CD14-positive monocyte (primary cell): ENCODE results near the gene EDARADD. TPM values are rescaled to one million over a fixed set of nuclear protein-coding genes. Genes with fewer than 3 reads are reported as not detected.
"Not testable (repeated sequence)": the region's sequence is repeated elsewhere in the genome, so short reads cannot be mapped to it uniquely, and the experiment has no call there.

Experiments
- DNase-seq, 3 donors: peaks; one replicate each; pipeline ENCODE4 v3.0.0-alpha.2; 2011 to 2022
- H2AFZ ChIP-seq: 2 replicates; pipeline ENCODE4 v1.6.0; 2012; ENCODE audit warnings: mild to moderate bottlenecking, low read depth, low read length, inconsistent platforms; ENCODE audit not compliant: insufficient read depth, poor library complexity, severe bottlenecking
- H3K27ac ChIP-seq, 2 donors: 1 replicate in 1 of 2; 2 replicates in 1 of 2; pipeline ENCODE4 v1.5.1; 2012 to 2013; ENCODE audit warnings: low read length in 2 of 2, control low read depth in 1 of 2, inconsistent platforms in 1 of 2, low read depth in 1 of 2, mild to moderate bottlenecking in 1 of 2
- H3K27me3 ChIP-seq, 2 donors: one replicate each; pipeline versions ENCODE4 v1.6.0 to v1.6.1; 2011 to 2013; ENCODE audit warnings: low read length in 2 of 2; ENCODE audit not compliant: control insufficient read depth in 2 of 2, insufficient read depth in 2 of 2
- H3K36me3 ChIP-seq, 2 donors: replicated peaks in 1 of 2; 1 replicate in 1 of 2; 2 replicates in 1 of 2; pipeline versions ENCODE4 v1.5.1 to v1.6.1; 2012 to 2013; ENCODE audit warnings: low read length in 2 of 2, control low read depth in 1 of 2, inconsistent platforms in 1 of 2, mild to moderate bottlenecking in 1 of 2; ENCODE audit not compliant: insufficient read depth in 2 of 2, control insufficient read depth in 1 of 2
- H3K4me1 ChIP-seq, 2 donors: 1 replicate in 1 of 2; 2 replicates in 1 of 2; pipeline versions ENCODE4 v1.5.1 to v1.6.1; 2012 to 2013; ENCODE audit warnings: low read length in 2 of 2, control low read depth in 1 of 2, inconsistent platforms in 1 of 2, mild to moderate bottlenecking in 1 of 2, moderate library complexity in 1 of 2; ENCODE audit not compliant: insufficient read depth in 2 of 2, control insufficient read depth in 1 of 2
- H3K4me2 ChIP-seq: replicated peaks from 2 replicates; pipeline ENCODE3; 2012; ENCODE audit warnings: low read length, moderate library complexity, mild to moderate bottlenecking; ENCODE audit not compliant: poor library complexity, severe bottlenecking; ENCODE audit errors: extremely low read depth
- H3K4me3 ChIP-seq, 3 experiments: fragments of 200-600 bp in 1 of 3; sonication (generic) in 1 of 3; replicated peaks in 1 of 3; 1 replicate in 2 of 3; 2 replicates in 1 of 3; pipeline ENCODE4 v1.5.1; 2011 to 2013; ENCODE audit warnings: low read length in 3 of 3, mild to moderate bottlenecking in 3 of 3, control low read depth in 2 of 3, low read depth in 2 of 3, inconsistent platforms in 1 of 3, moderate library complexity in 1 of 3
- H3K79me2 ChIP-seq: 2 replicates; pipeline ENCODE4 v1.6.0; 2012; ENCODE audit warnings: mild to moderate bottlenecking, control low read depth, inconsistent platforms, low read length, moderate library complexity; ENCODE audit not compliant: insufficient read depth
- H3K9ac ChIP-seq: 2 replicates; pipeline ENCODE4 v1.6.0; 2017; ENCODE audit warnings: low read length, mild to moderate bottlenecking; ENCODE audit not compliant: insufficient read depth, poor library complexity, severe bottlenecking
- H3K9me3 ChIP-seq, 2 donors: replicated peaks in 1 of 2; 1 replicate in 1 of 2; 2 replicates in 1 of 2; pipeline versions ENCODE4 v1.5.1 to v1.6.1; 2012 to 2013; ENCODE audit warnings: low read length in 2 of 2, control low read depth in 1 of 2; ENCODE audit not compliant: control insufficient read depth in 1 of 2, insufficient read depth in 1 of 2
- H4K20me1 ChIP-seq: 2 replicates; pipeline ENCODE4 v1.6.0; 2012; ENCODE audit warnings: mild to moderate bottlenecking, low read length, control low read depth, moderate library complexity; ENCODE audit not compliant: insufficient read depth
- H3K27ac Mint-ChIP-seq, 7 donors: one replicate each; pipeline ENCODE4 v1.8.0; 2020; ENCODE audit warnings: mild to moderate bottlenecking in 7 of 7, mixed read lengths in 7 of 7, moderate library complexity in 6 of 7, inconsistent platforms in 2 of 7
- H3K27me3 Mint-ChIP-seq, 3 donors: one replicate each; pipeline ENCODE4 v1.8.0; 2021 to 2022; ENCODE audit warnings: low read depth in 3 of 3, mild to moderate bottlenecking in 3 of 3, mixed read lengths in 3 of 3, moderate library complexity in 3 of 3, inconsistent platforms in 1 of 3
- H3K36me3 Mint-ChIP-seq, 2 donors: one replicate each; pipeline ENCODE4 v1.8.0; 2020; ENCODE audit warnings: mixed read lengths in 2 of 2, inconsistent platforms in 1 of 2, mild to moderate bottlenecking in 1 of 2
- H3K4me1 Mint-ChIP-seq: one replicate; pipeline ENCODE4 v1.8.0; 2020; ENCODE audit warnings: mild to moderate bottlenecking, mixed read lengths
- H3K4me3 Mint-ChIP-seq, 2 donors: one replicate each; pipeline ENCODE4 v1.8.0; 2020; ENCODE audit warnings: mild to moderate bottlenecking in 2 of 2, mixed read lengths in 2 of 2, moderate library complexity in 1 of 2
- H3K9me3 Mint-ChIP-seq, 7 donors: one replicate each; pipeline ENCODE4 v1.8.0; 2020 to 2022; ENCODE audit warnings: mixed read lengths in 7 of 7, mild to moderate bottlenecking in 6 of 7, moderate library complexity in 6 of 7, inconsistent platforms in 2 of 7
- CTCF ChIP-seq: fragments of 200-600 bp; IDR thresholded peaks from one replicate; pipeline ENCODE4 v1.8.0; 2022; ENCODE audit warnings: antibody characterized with exemption, mild to moderate bottlenecking
- WGBS: methylation state at CpG from one replicate; pipeline ENCODE4 v1.1.5; 2013; ENCODE audit warnings: missing lambda C conversion rate; ENCODE audit not compliant: insufficient coverage; 5-methylcytosine and 5-hydroxymethylcytosine counted together
- intact Hi-C, 2 donors: fragments of 100-400 bp; cut with micrococcal nuclease; formaldehyde crosslinking; loops; one replicate each; pipeline versions ENCODE4 v1.15.0 to v1.15.1; 2023
- polyA plus RNA-seq, 3 donors: library from polyadenylated mRNA; depleted of rRNA in 1 of 3; unstranded in 2 of 3; stranded (reverse) in 1 of 3; fragments of 300-500 nt in 2 of 3; fragments of >200 nt in 1 of 3; fragmentation: Illumina TruSeq in 2 of 3; gene quantifications; 1 replicate in 2 of 3; 2 replicates in 1 of 3; pipeline ENCODE4 v1.2.3, GENCODE V29; 2012 to 2021

The EDARADD gene
- polyA plus RNA-seq, 3 donors, result not detected

- peak overlapping the region in 1 of 3 experiments; percentile 57 for H3K4me3 ChIP-seq
- H3K9ac ChIP-seq, result peak overlapping the region; percentile 41
- H3K27me3 ChIP-seq, result no peaks in the 10 kb centered on the region
- TF ChIP-seq CTCF, result no peak
- no CpG with 5 or more reads among the region's 2 CpGs for WGBS
- no peaks in the 10 kb centered on the region for H3K79me2 ChIP-seq
- Mint-ChIP-seq H3K36me3 (no peaks in the 10 kb centered on the region), H3K27ac (peak overlapping the region in 3 of 7 donors; percentile 1 to 76 (median 73)), H3K27me3 (peaks cover 0 to 3% (median 1%) of the 10 kb centered on the region in 3 donors), H3K4me3 (peak overlapping the region in 1 of 2 donors; percentile 83), H3K9me3 (no peaks in the 10 kb centered on the region), H3K4me1 (peaks cover 11% of the 10 kb centered on the region)
- no peaks in the 10 kb centered on the region for H3K9me3 ChIP-seq
- peak overlapping the region; percentile 66 for H3K4me2 ChIP-seq
- intact Hi-C loops, result no loop called here
- H4K20me1 ChIP-seq, result no peaks in the 10 kb centered on the region
- peak overlapping the region; percentile 63 for H2AFZ ChIP-seq
- H3K4me1 ChIP-seq, result peaks cover 12 to 13% of the 10 kb centered on the region in 2 donors
- DNase-seq, result no peak
- H3K27ac ChIP-seq, result peak overlapping the region in 1 of 2 donors; percentile 42
- H3K36me3 ChIP-seq, result no peaks in the 10 kb centered on the region
Measured at GRCh38 chr1:236502579-236502971, 108.5 kb downstream of the EDARADD start.

GRCh38 chr1:236502972-236503639 lies 109.0 kb downstream of the EDARADD start:
- peak overlapping the region in 1 of 3 experiments; percentile 57 for H3K4me3 ChIP-seq
- peak overlapping the region; percentile 66 for H3K4me2 ChIP-seq
- peak overlapping the region; percentile 41 for H3K9ac ChIP-seq
- H2AFZ ChIP-seq, result peak overlapping the region; percentile 63
- no peaks in the 10 kb centered on the region for H3K36me3 ChIP-seq
- peak overlapping the region in 5 of 7 donors; percentile 59 to 77 (median 73) for H3K27ac Mint-ChIP-seq
- H3K27me3 ChIP-seq, result no peaks in the 10 kb centered on the region
- no peaks in the 10 kb centered on the region for H3K9me3 ChIP-seq
- H3K36me3 Mint-ChIP-seq, result no peaks in the 10 kb centered on the region
- no peaks in the 10 kb centered on the region for H3K9me3 Mint-ChIP-seq
- no peak for TF ChIP-seq CTCF
- peaks cover 11% of the 10 kb centered on the region for H3K4me1 Mint-ChIP-seq
- H3K27ac ChIP-seq, result peak overlapping the region; percentile 31 to 42
- DNase-seq, result peak; percentile 65 to 79 (median 66)
- peak overlapping the region; percentile 65 to 83 for H3K4me3 Mint-ChIP-seq
- H4K20me1 ChIP-seq, result no peaks in the 10 kb centered on the region
- peaks cover 12 to 13% of the 10 kb centered on the region in 2 donors for H3K4me1 ChIP-seq
- no peaks in the 10 kb centered on the region for H3K79me2 ChIP-seq
- 24% methylated on average over 9 of the region's 15 CpGs for WGBS
- intact Hi-C loops, result no loop called here
- peaks cover 0 to 3% (median 3%) of the 10 kb centered on the region in 3 donors for H3K27me3 Mint-ChIP-seq

DNA sequence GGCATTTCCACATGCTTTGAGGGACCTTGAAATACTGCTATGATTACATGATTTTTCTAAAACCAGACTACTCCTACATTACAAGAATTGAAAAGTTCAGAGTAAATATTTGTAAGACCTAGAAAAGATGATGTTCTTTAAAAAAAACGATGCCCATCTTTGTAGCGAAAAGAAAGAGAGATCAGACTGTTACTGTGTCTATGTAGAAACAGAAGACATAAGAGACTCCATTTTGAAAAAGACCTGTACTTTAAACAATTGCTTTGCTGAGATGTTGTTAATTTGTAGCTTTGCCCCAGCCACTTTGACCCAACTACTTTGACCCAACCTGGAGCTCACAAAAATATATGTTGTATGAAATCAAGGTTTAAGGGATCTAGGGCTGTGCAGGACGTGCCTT lies 110.3 kb downstream of the EDARADD start:
- H3K4me2 ChIP-seq, H2AFZ ChIP-seq, H3K36me3 ChIP-seq, H3K4me3 ChIP-seq, H3K27ac Mint-ChIP-seq, H3K9me3 Mint-ChIP-seq, H3K4me3 Mint-ChIP-seq, H3K27me3 Mint-ChIP-seq, H3K36me3 Mint-ChIP-seq, H3K9ac ChIP-seq, H3K27ac ChIP-seq, intact Hi-C loops, DNase-seq, H3K9me3 ChIP-seq, H3K27me3 ChIP-seq, H3K79me2 ChIP-seq, H4K20me1 ChIP-seq: not testable (repeated sequence)
- H3K4me1 ChIP-seq, result peaks cover 12 to 13% of the 10 kb centered on the region in 2 donors
- H3K4me1 Mint-ChIP-seq, result peaks cover 11% of the 10 kb centered on the region
- WGBS, result no CpG with 5 or more reads among the region's 3 CpGs
